HepG2 (cell line): Measurements from ENCODE around the gene LSM6. TPM values are rescaled to one million over a fixed set of nuclear protein-coding genes. Genes with fewer than 3 reads are reported as not detected.

Experiments
- ATAC-seq: fragments of 200-7000 bp; cut with Tn5 transposase; 3 replicates; pipeline ENCODE4 v1.9.1; 2020; ENCODE audit warnings: mild to moderate bottlenecking, moderate library complexity
- BruUV-seq: library from RNA; stranded (reverse); fragments of 400-500 nt; replicated peaks from 2 replicates; lab custom pipeline; 2021; lab: Mats Ljungman, UMichigan
- CTCF ChIA-PET: fragments of 300-600 bp; formaldehyde crosslinking; extraction: SDS; loops from one replicate; lab custom pipeline; 2021; ENCODE audit warnings: low total read pairs, inconsistent platforms, low intra/inter-chr PET ratio; lab: Yijun Ruan, JAX
- POLR2A ChIA-PET: fragments of 350-600 bp; sonication (Branson Sonifier 250); formaldehyde crosslinking; loops from one replicate; lab custom pipeline; 2020; ENCODE audit warnings: antibody characterized with exemption, inconsistent platforms; lab: Yijun Ruan, JAX
- DNase-seq: peaks from one replicate; pipeline ENCODE4 v3.0.0-alpha.2; 2015; ENCODE audit warnings: low spot score
- FAIRE-seq: peaks from 3 replicates; lab custom pipeline; 2011; peaks lifted over from hg19 to GRCh38; lab: Jason Lieb, UNC
- H2AFZ ChIP-seq: one replicate; pipeline ENCODE4 v1.6.1; 2011; ENCODE audit warnings: low read length, inconsistent platforms
- H3K27ac ChIP-seq: fragments of 300-600 bp; 3 replicates; pipeline ENCODE4 v1.8.0; 2011; ENCODE audit warnings: mixed run types, mild to moderate bottlenecking, mixed read lengths, low read length, inconsistent platforms; ENCODE audit not compliant: insufficient read depth; ENCODE audit errors: extremely low read length
- H3K27me3 ChIP-seq, 2 experiments: fragments of 200-600 bp in 1 of 2; 2 replicates in 1 of 2; 3 replicates in 1 of 2; pipeline versions ENCODE4 v1.6.0 to v1.8.0; 2011; ENCODE audit warnings: low read length in 2 of 2, mild to moderate bottlenecking in 2 of 2, moderate library complexity in 2 of 2, inconsistent platforms in 1 of 2; ENCODE audit not compliant: insufficient read depth in 2 of 2, control insufficient read depth in 1 of 2
- H3K36me3 ChIP-seq, 2 experiments: fragments of 200-600 bp in 1 of 2; replicated peaks in 1 of 2; 2 replicates in 1 of 2; 3 replicates in 1 of 2; pipeline versions ENCODE4 v1.5.1 to v1.8.0; 2011; ENCODE audit warnings: low read length in 2 of 2, inconsistent platforms in 1 of 2; ENCODE audit not compliant: insufficient read depth in 2 of 2, control insufficient read depth in 1 of 2
- H3K4me1 ChIP-seq: 2 replicates; pipeline ENCODE4 v1.5.1; 2012; ENCODE audit warnings: low read length, inconsistent platforms; ENCODE audit not compliant: insufficient read depth
- H3K4me2 ChIP-seq: 2 replicates; pipeline ENCODE4 v1.6.0; 2011; ENCODE audit warnings: low read depth, low read length, inconsistent platforms
- H3K4me3 ChIP-seq, 3 experiments: fragments of 200-600 bp in 1 of 3; sonication (generic), shearing (Covaris generic) in 1 of 3; replicated peaks in 1 of 3; 2 replicates each; pipeline ENCODE4 v1.5.1; 2011 to 2016; ENCODE audit warnings: low read length in 3 of 3, inconsistent platforms in 2 of 3, low read depth in 2 of 3, mild to moderate bottlenecking in 2 of 3, control low read depth in 1 of 3, mixed read lengths in 1 of 3; ENCODE audit not compliant: insufficient read depth in 1 of 3
- H3K79me2 ChIP-seq: one replicate; pipeline ENCODE4 v1.6.1; 2011; ENCODE audit warnings: low read length, inconsistent platforms; ENCODE audit not compliant: insufficient read depth
- H3K9ac ChIP-seq: 2 replicates; pipeline ENCODE4 v1.6.0; 2011; ENCODE audit warnings: mild to moderate bottlenecking, low read depth, low read length, inconsistent platforms; ENCODE audit not compliant: insufficient read depth
- H3K9me3 ChIP-seq: 2 replicates; pipeline ENCODE4 v1.5.1; 2012; ENCODE audit warnings: mild to moderate bottlenecking, low read length
- H4K20me1 ChIP-seq: 2 replicates; pipeline ENCODE4 v1.6.0; 2011; ENCODE audit warnings: inconsistent platforms, mild to moderate bottlenecking, low read length, moderate library complexity; ENCODE audit not compliant: insufficient read depth
- CHCHD3 ChIP-seq: sonication (generic); formaldehyde crosslinking; IDR thresholded peaks from 2 replicates; pipeline ENCODE4 v1.8.0; 2022; ENCODE audit warnings: mild to moderate bottlenecking, missing genetic modification reagents, moderate library complexity
- ETV5 ChIP-seq: IDR thresholded peaks from 2 replicates; pipeline ENCODE4 v1.6.1; 2018; ENCODE audit warnings: missing biosample characterization, missing genetic modification reagents, inconsistent platforms, borderline replicate concordance
- FOXC1 ChIP-seq: sonication (generic); formaldehyde crosslinking; IDR thresholded peaks from 2 replicates; pipeline ENCODE4 v1.8.0; 2022; ENCODE audit warnings: mild to moderate bottlenecking, missing genetic modification reagents, borderline replicate concordance
- MEIS2 ChIP-seq: sonication (generic); formaldehyde crosslinking; IDR thresholded peaks from 2 replicates; pipeline ENCODE4 v1.9.0; 2021; ENCODE audit warnings: mild to moderate bottlenecking, missing genetic modification reagents
- PRDM10 ChIP-seq: sonication (generic); formaldehyde crosslinking; IDR thresholded peaks from 2 replicates; pipeline ENCODE4 v1.4.0; 2020; ENCODE audit warnings: low read depth, missing genetic modification reagents
- TBP ChIP-seq: sonication (generic); formaldehyde crosslinking; IDR thresholded peaks from 2 replicates; pipeline ENCODE4 v1.5.0; 2020; ENCODE audit warnings: missing genetic modification reagents
- TEF ChIP-seq: sonication (generic); formaldehyde crosslinking; IDR thresholded peaks from 2 replicates; pipeline ENCODE4 v1.5.0; 2020; ENCODE audit warnings: missing genetic modification reagents
- TOPORS ChIP-seq: sonication (generic); formaldehyde crosslinking; IDR thresholded peaks from 2 replicates; pipeline ENCODE4 v1.8.0; 2023; ENCODE audit warnings: mild to moderate bottlenecking, missing genetic modification reagents
- ZNF432 ChIP-seq: sonication (generic); formaldehyde crosslinking; IDR thresholded peaks from 2 replicates; pipeline ENCODE4 v1.5.0; 2020; ENCODE audit warnings: missing genetic modification reagents, mild to moderate bottlenecking, borderline replicate concordance
- ZNF513 ChIP-seq: sonication (generic); formaldehyde crosslinking; conservative IDR thresholded peaks from 2 replicates; pipeline ENCODE4 v1.5.0; 2020; ENCODE audit warnings: missing genetic modification reagents
- ZNF557 ChIP-seq: sonication (generic); formaldehyde crosslinking; IDR thresholded peaks from 2 replicates; pipeline ENCODE4 v1.4.0; 2020; ENCODE audit warnings: missing genetic modification reagents
- ZNF674 ChIP-seq: sonication (generic); formaldehyde crosslinking; IDR thresholded peaks from 2 replicates; pipeline ENCODE4 v1.5.0; 2020; ENCODE audit warnings: low read depth, mild to moderate bottlenecking, missing genetic modification reagents
- ZNF687 ChIP-seq: sonication (generic); formaldehyde crosslinking; IDR thresholded peaks from 2 replicates; pipeline ENCODE4 v1.5.1; 2020; ENCODE audit warnings: mild to moderate bottlenecking, missing genetic modification reagents, moderate library complexity
- WGBS: methylation state at CpG from one replicate; pipeline ENCODE4 v1.1.6; 2017; ENCODE audit warnings: low lambda C conversion rate; 5-methylcytosine and 5-hydroxymethylcytosine counted together
- in situ Hi-C: cut with HindIII; loops from 2 replicates; pipeline ENCODE4 v1.10.0; 2017; ENCODE audit warnings: low pct_unique_long_range_greater_than_20kb; ENCODE audit not compliant: extremely low pct_ligation_motif_present
- intact Hi-C: fragments of 100-400 bp; cut with micrococcal nuclease; formaldehyde crosslinking; loops from one replicate; pipeline ENCODE4 v1.10.0; 2022; ENCODE audit not compliant: unreplicated experiment
- polyA plus RNA-seq, 8 experiments: library from polyadenylated mRNA; depleted of rRNA in 3 of 8; stranded (reverse) in 7 of 8; unstranded in 1 of 8; fragments of >200 nt; fragmentation: Illumina TruSeq in 4 of 8; extraction: Trizol in 4 of 8; gene quantifications; 2 replicates each; pipeline versions ENCODE4 v1.2.1 to v1.2.3, GENCODE V29; 2011 to 2016; ENCODE audit warnings: low read depth in 4 of 8, missing spikeins in 1 of 8, mixed read lengths in 1 of 8; ENCODE audit not compliant: insufficient read depth in 1 of 8
- total RNA-seq, 5 experiments: library from RNA; depleted of rRNA; stranded (reverse); fragments of >200 nt; fragmentation: Illumina TruSeq; extraction: Trizol; gene quantifications; 2 replicates each; pipeline ENCODE4 v1.2.3, GENCODE V29; 2016; ENCODE audit warnings: low read depth in 1 of 5

The LSM6 gene
- total and polyA plus RNA-seq, 2 of the 13 experiments (the other 11 are each of a cell fraction or from before 2014, with no cell fraction given), result 14.6 to 83.3 TPM

GRCh38 chr4:146210890-146211289, 35.4 kb downstream of the LSM6 start:
- H3K4me2 ChIP-seq, result no peak overlapping the region
- ChIA-PET POLR2A (no interaction called here), CTCF (no interaction called here)
- no peak for DNase-seq
- in situ Hi-C loops, result no loop called here
- no peaks in the 10 kb centered on the region for H3K36me3 ChIP-seq
- no peaks in the 10 kb centered on the region for H3K4me1 ChIP-seq
- no peak overlapping the region for H3K27ac ChIP-seq
- intact Hi-C loops, result no loop called here
- no peaks in the 10 kb centered on the region for H3K79me2 ChIP-seq
- no TSS peak for BruUV-seq
- no peak for FAIRE-seq
- ATAC-seq, result no peak
- H3K9me3 ChIP-seq, result no peaks in the 10 kb centered on the region
- WGBS, result 12% methylated on average over 2 of the region's 2 CpGs
- no peak overlapping the region for H2AFZ ChIP-seq
- H4K20me1 ChIP-seq, result no peaks in the 10 kb centered on the region
- H3K4me3 ChIP-seq, result no peak overlapping the region
- TF ChIP-seq TEF (CRISPR knock-in tag) (no peak), ZNF513 (CRISPR knock-in tag) (no peak), PRDM10 (CRISPR knock-in tag) (no peak), ETV5 (no peak), FOXC1 (CRISPR knock-in tag) (no peak), ZNF687 (CRISPR knock-in tag) (no peak), CHCHD3 (CRISPR knock-in tag) (no peak), TBP (CRISPR knock-in tag) (no peak), TOPORS (CRISPR knock-in tag) (no peak), ZNF557 (CRISPR knock-in tag) (no peak), ZNF674 (no peak), MEIS2 (CRISPR knock-in tag) (no peak), ZNF432 (CRISPR knock-in tag) (no peak)
- no peak overlapping the region for H3K9ac ChIP-seq
- no peaks in the 10 kb centered on the region for H3K27me3 ChIP-seq
